Measurements from ENCODE around the gene TSHZ2.

GRCh38 chr20:53202777-53203176, 230.6 kb downstream of the TSHZ2 start:
- no peak for TF ChIP-seq EZH2 (IDR thresholded peaks at IDR 0.05; ENCODE audit: borderline replicate concordance, low read length)
- TF ChIP-seq, protein P1, sequence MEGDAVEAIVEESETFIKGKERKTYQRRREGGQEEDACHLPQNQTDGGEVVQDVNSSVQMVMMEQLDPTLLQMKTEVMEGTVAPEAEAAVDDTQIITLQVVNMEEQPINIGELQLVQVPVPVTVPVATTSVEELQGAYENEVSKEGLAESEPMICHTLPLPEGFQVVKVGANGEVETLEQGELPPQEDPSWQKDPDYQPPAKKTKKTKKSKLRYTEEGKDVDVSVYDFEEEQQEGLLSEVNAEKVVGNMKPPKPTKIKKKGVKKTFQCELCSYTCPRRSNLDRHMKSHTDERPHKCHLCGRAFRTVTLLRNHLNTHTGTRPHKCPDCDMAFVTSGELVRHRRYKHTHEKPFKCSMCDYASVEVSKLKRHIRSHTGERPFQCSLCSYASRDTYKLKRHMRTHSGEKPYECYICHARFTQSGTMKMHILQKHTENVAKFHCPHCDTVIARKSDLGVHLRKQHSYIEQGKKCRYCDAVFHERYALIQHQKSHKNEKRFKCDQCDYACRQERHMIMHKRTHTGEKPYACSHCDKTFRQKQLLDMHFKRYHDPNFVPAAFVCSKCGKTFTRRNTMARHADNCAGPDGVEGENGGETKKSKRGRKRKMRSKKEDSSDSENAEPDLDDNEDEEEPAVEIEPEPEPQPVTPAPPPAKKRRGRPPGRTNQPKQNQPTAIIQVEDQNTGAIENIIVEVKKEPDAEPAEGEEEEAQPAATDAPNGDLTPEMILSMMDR (conservative IDR thresholded peaks at IDR 0.05 in 1 of 2, IDR thresholded peaks at IDR 0.05 in 1 of 2; ENCODE audit: extremely low read depth in 1 of 2, insufficient read depth in 1 of 2, low read depth in 1 of 2, low read length in 2 of 2) = no peak
